ENCODE measurements around the gene MAD1L1. TPM values are rescaled to one million over a fixed set of nuclear protein-coding genes. Genes with fewer than 3 reads are reported as not detected.

Gene MAD1L1
- total RNA-seq, 4 donors from 2014 or later = 22.3 to 56.6 (median 35.0) TPM

GRCh38 chr7:1800902-1801301, 431.8 kb downstream of the MAD1L1 start:
- H3K36me3 ChIP-seq = no peaks in the 10 kb centered on the region
- ATAC-seq = no peak
- no peak overlapping the region for H3K27ac ChIP-seq
- H3K4me3 ChIP-seq = no peak overlapping the region
- 42 to 44% methylated on average over 13 of the region's 14 CpGs for WGBS, 2 donors (ENCODE audit: low coverage in 1 of 2)
- TF ChIP-seq CTCF (IDR thresholded peaks at IDR 0.05) = no peak
- no peak for TF ChIP-seq POLR2AphosphoS5 (IDR thresholded peaks at IDR 0.05)
- TF ChIP-seq EP300 (IDR thresholded peaks at IDR 0.05) = no peak
- TF ChIP-seq POLR2A (IDR thresholded peaks at IDR 0.05) = no peak
- no peaks in the 10 kb centered on the region for H3K4me1 ChIP-seq
- peaks cover 0 to 26% (median 0%) of the 10 kb centered on the region in 3 donors for H3K9me3 ChIP-seq
- peaks cover 16% of the 10 kb centered on the region for H3K27me3 ChIP-seq

- Histone ChIP-seq H3K27me3 (peaks cover 19% of the 10 kb centered on the region), H3K27ac (no peak overlapping the region), H3K4me3 (no peak overlapping the region), H3K4me1 (no peaks in the 10 kb centered on the region), H3K9me3 (peaks cover 0 to 50% (median 0%) of the 10 kb centered on the region in 3 donors), H3K36me3 (no peaks in the 10 kb centered on the region)
- 48 to 72% methylated on average over 2 to 3 of the region's 3 CpGs for WGBS, 2 donors (ENCODE audit: low coverage in 1 of 2)
- ATAC-seq = no peak
- TF ChIP-seq POLR2AphosphoS5 (IDR thresholded peaks at IDR 0.05) (no peak), EP300 (IDR thresholded peaks at IDR 0.05) (no peak), POLR2A (IDR thresholded peaks at IDR 0.05) (no peak), CTCF (IDR thresholded peaks at IDR 0.05) (no peak)
Observed at GRCh38 chr7:1798191-1798590, 434.6 kb downstream of the MAD1L1 start.

DNA sequence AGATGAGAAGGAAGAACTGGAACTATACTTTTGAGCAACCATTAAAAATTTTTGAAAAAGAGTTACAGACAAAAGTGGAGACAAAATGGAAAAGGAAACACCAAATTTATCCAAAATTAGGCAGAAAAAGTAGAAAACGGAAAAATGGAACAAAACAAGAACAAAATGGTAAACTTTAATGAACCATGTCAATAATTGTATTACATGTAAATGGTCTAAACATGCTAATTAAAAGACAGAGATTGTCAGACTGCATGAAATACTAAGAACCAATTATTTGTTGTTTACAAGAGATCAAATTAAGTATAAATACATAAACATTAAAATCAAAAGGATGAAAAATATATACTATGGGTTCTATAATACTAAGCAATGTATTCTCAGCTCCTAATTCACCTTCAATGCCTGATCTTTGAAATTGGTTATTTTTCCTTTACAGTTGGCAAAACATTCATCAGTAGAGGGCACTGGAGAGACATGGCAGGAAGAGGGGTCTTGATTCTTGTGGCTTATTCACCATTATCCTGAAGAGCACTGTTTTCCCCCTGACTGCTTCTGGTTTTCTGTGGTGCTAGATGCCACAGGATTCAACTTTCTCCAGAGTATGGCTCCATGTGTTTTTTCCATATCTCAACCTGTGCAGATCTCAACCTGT, 437.7 kb downstream of the MAD1L1 start:
- Histone ChIP-seq H3K27me3 (peaks cover 24% of the 10 kb centered on the region), H3K9me3 (peaks cover 0 to 52% (median 0%) of the 10 kb centered on the region in 3 donors), H3K27ac (no peak overlapping the region), H3K36me3 (no peaks in the 10 kb centered on the region), H3K4me3 (no peak overlapping the region), H3K4me1 (no peaks in the 10 kb centered on the region)
- no peak for TF ChIP-seq CTCF (IDR thresholded peaks at IDR 0.05)
- TF ChIP-seq POLR2A (IDR thresholded peaks at IDR 0.05) = no peak
- TF ChIP-seq POLR2AphosphoS5 (IDR thresholded peaks at IDR 0.05) = no peak
- TF ChIP-seq EP300 (IDR thresholded peaks at IDR 0.05) = no peak
- ATAC-seq = no peak
- 13 to 25% methylated on average over 1 of the region's 1 CpG for WGBS, 2 donors (ENCODE audit: low coverage in 1 of 2)

- Histone ChIP-seq H3K27me3 (peaks cover 41% of the 10 kb centered on the region), H3K27ac (no peak overlapping the region), H3K4me1 (no peaks in the 10 kb centered on the region), H3K36me3 (no peaks in the 10 kb centered on the region), H3K4me3 (no peak overlapping the region), H3K9me3 (peaks cover 0 to 28% (median 0%) of the 10 kb centered on the region in 3 donors)
- no peak for TF ChIP-seq CTCF (IDR thresholded peaks at IDR 0.05)
- ATAC-seq = no peak
- WGBS, 2 donors (ENCODE audit: low coverage in 1 of 2) = 83 to 91% methylated on average over 1 to 9 of the region's 18 CpGs
Observed at GRCh38 chr7:1787681-1788235, 445.0 kb downstream of the MAD1L1 start.

GRCh38 chr7:1787241-1787640, 445.5 kb downstream of the MAD1L1 start:
- no peak for ATAC-seq
- TF ChIP-seq CTCF (IDR thresholded peaks at IDR 0.05) = no peak
- no peak for TF ChIP-seq EP300 (IDR thresholded peaks at IDR 0.05)

More at GRCh38 chr7:1787241-1787640, 445.5 kb downstream of the MAD1L1 start:
- 63% methylated on average over 5 of the region's 9 CpGs; no CpG with 5 or more reads in 1 of the 2 donors for WGBS, 2 donors (ENCODE audit: low coverage in 1 of 2)
- peaks cover 41% of the 10 kb centered on the region for H3K27me3 ChIP-seq
- no peak overlapping the region for H3K4me3 ChIP-seq
- no peaks in the 10 kb centered on the region for H3K36me3 ChIP-seq
- H3K9me3 ChIP-seq = peaks cover 0 to 23% (median 0%) of the 10 kb centered on the region in 3 donors
- no peaks in the 10 kb centered on the region for H3K4me1 ChIP-seq
- no peak overlapping the region for H3K27ac ChIP-seq
